ENCODE results near the gene TPCN2.

The TPCN2 gene

DNA sequence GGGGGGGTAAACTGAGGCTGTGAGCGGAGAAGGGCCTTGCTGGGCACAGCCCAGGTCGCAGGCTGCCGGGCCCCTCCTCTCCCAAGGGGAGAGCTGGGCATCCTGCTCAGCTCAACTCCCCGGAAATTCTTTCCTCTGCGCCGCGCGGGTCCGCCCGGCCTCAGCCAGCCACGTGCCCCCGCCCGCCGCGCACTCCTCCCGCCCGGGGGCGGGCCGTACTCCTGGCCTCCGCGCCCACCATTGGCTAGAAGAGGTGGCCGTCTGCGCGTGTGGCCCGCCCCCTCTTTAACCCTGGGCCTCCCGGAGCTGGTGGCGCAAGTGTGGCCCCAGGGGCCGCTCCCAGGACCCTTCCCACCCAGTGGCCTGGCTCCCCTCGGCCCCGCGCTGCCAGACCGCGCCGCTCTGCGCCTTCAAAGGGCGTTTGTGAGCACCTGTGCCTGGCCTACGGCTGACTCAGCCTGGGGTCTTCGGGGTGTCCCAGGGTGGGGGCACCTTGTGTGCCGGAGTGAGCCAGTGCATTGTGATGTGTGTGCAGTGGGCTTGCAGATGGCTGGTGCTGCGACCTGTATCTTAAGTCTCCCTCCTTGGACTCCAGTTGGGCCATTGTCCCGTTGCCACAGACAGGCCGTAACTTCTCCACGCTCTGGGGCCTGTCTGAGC, 37.6 kb upstream of the TPCN2 start:
- no peak for DNase-seq

DNA sequence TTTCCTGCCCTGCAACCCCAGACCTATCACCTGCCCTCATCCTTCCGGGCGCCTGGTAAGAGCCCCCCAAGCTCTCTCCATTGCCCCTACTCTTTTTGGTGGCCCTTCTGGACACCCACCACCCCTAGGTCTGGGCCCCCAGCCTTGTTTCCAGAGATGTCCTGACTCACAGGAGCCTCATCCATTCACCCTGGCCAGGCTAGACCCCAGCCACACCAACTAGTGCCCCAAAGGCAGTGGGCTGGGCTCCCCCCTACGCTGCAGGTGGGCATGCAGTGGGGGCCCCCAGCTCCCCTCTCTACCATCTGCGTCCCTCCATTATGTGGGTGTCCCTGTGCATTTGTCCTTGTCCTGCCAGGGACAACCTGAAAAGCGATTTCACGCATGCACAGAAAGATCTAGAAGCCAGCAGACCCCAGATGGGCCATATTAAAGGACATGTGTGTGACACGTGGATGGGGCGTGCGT, 37.1 kb upstream of the TPCN2 start:
- DNase-seq, result no peak

DNA sequence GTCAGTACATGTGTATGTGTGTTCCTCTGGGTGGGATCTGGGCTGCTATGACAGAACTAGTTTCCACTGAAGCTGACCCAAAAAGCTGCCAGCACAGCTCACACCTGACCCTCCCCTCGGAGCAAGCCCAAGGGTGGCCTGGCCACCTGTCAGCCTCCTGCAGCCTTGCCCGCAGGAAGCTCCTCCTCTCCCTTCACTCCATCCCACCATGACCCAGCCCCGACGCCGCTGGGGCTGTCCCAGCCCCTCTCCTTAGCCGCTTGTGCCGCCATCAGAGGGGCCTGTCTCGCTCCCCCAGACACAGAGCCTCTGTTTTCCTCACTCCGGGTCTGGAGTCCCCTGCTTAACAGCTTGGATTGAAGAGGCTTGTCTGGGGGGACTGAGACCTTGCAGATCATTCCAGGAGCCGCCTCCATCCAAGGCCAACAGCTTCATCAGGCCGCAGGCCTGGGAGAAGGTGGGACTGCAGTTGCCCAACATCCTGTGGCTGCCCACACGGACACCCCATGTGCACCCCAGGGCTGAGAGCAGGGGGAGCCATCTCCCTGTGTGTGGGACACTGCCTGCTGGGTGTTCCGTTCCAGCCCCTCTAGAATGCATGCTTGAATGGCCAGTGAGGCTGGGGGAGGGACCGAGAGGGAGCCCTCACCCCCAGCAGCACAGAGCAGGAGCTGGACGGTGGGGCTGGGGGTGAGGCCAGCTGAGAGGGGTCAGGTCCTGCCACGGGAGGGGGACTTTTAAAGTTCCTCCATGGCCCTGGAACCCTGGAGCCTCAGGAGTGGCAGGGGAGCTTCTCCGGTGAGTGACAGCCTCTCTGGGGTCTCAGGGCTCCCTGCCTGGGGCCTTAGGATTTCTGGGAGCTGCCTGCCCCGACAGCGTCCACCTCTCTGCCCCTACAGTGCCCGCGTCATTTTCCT, 36.4 kb upstream of the TPCN2 start:
- no peak for DNase-seq

DNA sequence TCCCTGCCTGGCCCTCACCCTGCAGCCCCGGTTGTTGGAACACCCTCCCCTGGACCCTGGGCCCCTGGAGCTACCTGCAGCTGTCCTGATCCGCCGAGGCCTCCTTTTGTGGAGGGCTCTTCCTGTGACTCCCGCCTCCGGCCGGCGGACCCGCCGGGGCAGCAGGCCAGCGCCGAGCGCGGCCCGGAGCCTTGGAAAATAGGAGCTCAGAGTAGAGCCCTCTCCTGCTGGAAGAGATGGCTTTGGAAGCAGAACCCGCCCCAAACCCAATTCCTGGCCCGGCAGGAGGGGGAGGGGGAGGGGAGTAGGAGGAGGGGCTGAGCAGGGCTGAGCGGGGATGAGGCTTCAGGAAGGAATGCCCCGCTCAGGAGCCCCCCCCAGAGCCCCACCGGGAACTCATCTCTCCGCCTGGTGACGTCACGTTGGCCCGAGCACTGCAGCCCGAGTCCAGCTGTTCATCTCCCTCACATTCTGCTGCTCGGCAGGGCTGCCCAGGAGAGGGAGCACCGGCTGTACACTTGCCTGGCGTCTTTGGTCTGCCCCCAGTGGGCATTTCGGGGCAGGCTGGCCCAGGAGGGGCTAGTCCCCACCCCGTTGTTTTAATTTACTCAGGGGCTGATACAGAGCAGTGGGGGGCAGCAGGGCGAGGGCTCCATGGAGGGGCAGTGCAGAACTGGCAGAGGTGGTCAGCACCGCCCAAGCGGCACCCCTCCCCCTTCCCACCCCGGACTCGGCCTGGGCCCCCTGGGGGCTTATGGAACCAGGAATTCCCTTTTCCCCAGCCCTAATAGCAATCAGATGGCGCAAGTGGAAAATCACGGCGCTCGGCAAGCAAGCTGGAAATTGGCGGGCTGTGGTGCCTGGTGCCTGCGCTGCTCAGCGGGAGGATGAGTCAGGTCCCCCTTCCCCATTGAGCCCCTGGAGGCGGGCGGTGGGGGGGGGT, 35.5 kb upstream of the TPCN2 start, which contains the start of gene MRGPRF:
Gene MRGPRF, minus strand, starts transcription at position 238 of the 943 bp plus-strand sequence. CDS start 3,345 bp downstream, outside the sequence.
- DNase-seq, result no peak

DNA sequence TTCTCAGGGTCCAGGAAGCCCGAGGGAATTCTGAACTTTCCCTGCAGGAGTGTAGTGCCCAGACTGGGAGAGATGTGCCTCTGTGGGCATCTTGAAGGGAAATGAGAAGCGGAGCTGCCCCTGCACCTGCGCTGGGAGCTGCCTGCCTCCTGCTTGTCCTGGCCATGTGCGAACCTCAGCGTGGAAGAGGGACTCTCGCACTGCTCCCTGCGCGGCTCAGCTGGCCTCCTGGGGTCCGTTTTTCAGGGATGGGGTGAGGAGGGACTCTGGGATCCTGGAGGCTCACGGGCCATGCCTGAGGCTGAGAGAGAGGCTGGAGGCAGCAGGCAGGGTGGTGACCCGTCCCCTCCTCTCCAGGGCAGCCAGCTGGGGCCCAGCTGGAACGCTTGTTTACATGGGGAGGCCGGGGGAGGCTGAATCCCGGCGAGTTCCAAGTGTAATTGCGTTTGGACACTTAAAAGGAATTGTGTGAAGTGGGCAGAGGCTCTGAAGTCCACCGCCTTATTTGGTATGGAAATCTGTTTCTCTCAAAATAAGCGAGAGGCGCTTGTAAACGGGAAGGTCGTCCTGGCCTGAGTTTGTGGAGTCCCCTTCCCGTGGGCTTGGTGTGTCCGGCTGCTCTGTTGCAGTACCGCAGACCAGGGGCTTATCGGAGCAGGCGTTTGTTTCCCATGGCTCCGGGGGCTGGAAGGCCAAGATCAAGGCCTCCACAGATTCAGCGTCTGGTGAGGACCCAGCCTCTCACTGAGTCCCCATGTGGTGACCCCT, 34.5 kb upstream of the TPCN2 start:
- no peak for DNase-seq

DNA sequence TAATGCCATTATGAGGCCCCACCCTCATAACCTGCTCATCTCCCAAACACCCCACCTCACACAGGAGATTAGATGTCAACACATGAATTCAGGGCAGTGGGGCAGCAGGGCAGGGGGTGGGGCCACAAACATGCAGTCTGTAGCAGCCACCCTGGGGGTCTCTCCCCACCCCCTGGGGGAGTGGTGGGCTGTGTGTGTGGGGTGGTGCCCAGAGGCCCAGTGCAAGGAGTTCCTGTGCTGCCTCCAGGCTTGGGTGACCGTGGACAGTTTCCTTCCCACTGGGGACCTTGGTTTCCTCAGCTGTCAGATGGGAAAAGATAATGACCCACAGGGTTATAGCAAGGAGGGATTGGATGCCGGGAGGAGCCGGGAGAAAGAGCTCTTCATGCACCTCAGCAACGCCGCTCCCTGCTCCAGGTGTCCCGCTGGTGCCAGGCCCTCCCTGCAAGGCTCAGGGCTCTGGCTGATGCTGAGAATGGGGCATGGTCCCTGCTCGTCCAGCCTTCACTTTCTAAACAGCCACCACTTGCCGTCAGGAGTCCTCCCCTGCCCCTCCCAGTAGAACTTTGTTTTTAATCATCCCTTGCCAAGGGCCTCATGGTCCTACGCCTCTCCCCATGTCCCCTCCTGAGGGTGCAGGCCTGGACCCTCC, 33.7 kb upstream of the TPCN2 start:
- DNase-seq, result no peak

DNA sequence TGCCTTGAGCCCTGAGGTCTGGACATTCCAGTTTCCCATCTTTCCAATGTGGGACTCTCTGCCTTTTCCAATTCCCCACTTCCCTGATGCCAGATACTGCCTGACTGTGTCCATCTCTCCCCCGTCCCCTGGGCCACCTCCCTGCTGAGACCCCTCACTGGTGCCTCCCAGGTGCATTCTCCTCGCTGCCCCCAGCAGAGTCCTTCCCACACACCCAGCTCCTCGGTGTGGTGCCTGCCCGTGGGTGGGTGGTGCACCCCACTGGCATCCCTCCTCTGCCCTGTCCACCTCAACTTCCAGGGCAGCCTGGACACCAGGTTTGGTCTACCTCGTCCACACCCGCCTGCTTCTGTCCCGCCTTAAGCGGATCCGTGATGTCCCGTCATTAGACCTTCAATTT, 30.8 kb upstream of the TPCN2 start:
- no peak for DNase-seq

DNA sequence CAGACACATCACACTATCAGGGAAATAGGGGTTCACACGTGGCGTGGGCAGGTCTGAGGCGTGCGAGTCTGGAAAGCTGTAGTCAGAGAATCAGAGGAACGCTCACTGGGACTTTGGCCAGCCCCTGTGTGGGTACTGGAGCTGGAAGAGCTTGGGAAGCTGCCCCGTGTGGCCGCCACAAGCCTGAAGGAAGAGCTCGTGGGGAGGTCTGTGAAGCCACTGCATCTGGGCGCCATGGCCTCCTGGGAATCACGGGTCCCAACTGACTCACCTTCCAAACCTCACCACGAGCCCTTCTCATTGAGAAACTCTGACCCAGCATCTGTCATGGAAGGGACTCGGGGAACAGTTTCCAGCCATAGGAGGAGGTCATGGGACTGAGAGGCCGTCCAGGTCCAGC, 29.8 kb upstream of the TPCN2 start:
- DNase-seq, result no peak

DNA sequence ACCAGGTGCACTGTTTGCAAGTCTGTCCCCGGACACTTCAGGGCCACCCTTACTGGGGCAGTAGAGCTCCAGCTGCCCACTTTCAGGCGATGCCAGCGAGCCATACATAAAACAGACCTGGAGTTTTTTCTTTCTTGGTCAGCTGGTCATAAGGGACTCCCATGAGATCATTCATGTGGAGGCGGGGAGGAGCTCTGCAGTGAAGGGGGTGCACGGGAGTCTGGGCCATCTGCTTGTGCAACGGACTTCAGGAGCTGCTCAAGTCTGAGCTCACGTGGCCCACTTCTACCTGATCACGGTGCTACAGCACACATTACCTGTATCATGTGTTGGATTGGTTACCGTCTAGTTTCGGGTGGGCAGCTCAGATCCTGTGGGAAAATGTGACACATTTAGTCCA, 26.5 kb upstream of the TPCN2 start:
- no peak for DNase-seq

DNA sequence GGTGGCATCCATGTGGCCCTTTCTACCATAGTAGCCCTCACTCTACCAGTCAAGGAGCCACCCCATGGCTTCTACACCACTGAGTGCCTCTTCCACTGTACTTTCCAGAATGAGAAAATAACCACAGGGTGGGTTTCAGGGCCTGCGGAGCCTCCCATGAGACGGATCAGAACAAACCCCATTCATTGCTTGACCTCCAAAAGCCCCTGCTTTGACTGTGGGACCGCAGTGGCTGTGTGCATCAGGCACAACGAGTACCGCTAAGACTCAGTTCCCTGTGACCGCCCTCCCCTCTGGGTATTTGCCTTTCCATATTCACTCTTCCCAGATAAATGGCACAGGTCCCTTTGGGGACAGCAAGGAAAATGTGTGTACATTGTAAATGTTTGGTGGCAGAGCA, 24.2 kb upstream of the TPCN2 start:
- DNase-seq, result no peak

DNA sequence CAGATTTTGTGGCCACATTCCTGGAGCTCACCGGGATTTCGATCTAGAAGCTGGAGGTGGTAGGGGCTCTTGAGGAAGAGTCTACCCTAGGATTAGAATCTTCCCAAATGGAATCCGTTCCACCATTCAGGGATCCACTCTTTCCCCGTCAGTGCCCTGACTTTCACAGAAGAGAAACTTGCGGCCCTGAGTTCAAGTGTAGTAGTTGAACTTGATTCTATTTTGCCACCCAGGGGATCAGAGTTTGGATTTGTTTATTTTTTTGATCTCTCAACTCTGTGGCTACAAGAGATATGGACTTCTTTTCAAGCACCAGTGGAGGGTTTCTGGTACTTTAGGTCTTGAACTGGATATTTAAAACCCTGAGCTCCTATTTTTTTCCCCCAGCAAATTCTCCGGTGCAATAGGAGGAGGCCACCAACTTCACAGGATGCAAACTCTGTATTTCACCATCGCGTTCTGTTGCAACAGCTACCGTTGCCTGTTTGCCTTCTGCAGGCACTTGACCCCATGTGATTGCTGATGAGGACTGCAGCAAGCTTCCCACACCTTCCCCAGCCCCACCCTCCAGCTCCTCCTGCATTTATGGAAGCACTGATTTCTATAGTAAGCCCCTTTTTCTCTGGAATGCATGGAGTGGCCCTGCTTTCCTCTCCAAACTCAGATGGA, 20.9 kb upstream of the TPCN2 start:
- DNase-seq, result no peak

DNA sequence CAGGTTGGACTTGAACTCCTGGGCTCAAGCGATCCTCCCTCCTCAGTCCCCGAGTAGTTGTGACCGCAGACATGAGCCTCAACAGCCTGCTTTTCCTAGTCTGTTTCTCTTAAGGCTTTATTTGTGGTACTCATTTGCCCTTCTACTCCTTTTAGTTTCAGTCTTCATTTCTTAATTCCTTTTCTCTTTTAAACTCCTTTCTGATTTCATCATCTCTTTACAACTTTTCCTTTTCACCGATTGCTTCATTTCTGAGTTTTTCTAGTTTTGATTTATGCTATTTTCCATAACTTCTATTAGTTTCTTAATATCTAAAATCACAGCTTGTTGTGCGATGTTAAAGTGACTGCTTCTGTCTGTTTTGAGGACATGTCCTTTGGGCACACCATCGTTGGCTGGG, 18.4 kb upstream of the TPCN2 start:
- no peak for DNase-seq

DNA sequence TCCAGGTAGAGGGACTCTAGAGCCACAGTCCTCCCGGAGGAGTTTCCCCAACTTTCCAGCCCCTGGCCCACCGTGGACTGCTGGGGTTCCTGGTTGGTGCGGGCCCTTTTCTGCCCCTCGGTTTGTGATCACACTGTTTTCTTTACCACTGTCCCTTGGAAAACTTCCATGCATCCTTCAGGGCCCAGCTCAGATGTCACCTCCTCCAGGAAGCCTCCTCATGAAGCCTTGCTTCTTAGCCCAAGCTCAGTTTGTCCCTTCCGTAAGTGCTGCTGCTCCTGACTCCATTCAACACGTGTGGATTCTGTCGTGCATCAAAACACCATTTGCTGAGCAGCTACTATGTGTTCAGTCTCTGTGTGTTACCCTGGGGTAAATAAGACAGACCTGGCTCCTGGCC, 15.9 kb upstream of the TPCN2 start:
- no peak for DNase-seq

DNA sequence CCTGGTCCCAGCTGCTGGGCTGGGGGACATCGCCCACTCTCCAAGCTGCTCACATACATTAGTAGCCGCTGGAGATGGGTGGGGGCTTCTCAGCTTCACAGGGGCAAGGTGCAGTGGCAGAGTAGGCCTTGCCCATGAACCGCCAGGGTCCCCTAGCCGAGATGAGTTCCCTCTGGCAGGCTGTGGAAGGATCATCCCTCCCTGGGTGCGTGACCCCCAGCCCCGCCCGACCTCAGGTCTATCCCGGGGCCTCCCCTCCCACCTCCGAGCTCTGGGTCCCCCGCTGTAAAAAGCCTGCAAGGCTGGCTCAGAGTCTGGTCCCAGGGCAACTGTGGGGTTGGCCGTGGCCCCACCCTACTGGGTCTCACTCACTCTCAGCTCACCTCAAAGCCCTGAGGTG, 15.3 kb upstream of the TPCN2 start:
- DNase-seq, result no peak

DNA sequence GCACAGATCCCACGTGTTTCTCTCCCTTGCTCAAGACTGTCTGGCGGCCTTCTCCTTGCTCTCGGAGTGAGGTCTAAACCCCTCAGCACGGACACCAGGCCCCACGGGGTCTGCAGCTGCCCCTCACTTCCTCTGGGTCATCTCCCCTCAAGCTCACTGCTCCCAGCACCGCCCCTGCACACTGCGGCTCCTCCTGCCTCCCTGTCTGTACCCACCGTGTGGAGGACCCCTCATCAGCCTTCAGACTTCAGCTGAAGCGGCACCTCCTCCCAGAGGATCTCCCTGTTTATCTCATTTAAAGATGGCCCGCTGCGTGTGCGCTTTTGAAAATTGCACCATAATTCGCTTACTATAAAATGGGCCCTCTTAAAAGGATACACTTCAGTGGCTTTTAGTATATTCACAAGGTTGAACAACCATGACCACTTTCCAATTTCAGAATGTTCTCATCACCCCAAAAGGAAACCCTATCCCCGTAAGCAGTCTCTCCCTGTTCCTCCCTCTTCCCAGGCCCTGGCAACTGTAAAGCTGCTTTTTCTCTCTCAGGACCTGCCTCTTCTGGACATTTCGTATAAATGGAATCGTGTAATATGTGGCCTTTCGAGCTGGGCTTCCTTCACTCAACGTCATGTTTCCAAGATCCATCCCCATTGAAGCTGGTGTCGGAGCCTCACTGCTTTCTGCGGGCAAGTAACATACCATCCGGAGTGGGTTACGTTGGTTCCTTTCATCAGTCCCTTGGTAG, 14.4 kb upstream of the TPCN2 start:
- no peak for DNase-seq

DNA sequence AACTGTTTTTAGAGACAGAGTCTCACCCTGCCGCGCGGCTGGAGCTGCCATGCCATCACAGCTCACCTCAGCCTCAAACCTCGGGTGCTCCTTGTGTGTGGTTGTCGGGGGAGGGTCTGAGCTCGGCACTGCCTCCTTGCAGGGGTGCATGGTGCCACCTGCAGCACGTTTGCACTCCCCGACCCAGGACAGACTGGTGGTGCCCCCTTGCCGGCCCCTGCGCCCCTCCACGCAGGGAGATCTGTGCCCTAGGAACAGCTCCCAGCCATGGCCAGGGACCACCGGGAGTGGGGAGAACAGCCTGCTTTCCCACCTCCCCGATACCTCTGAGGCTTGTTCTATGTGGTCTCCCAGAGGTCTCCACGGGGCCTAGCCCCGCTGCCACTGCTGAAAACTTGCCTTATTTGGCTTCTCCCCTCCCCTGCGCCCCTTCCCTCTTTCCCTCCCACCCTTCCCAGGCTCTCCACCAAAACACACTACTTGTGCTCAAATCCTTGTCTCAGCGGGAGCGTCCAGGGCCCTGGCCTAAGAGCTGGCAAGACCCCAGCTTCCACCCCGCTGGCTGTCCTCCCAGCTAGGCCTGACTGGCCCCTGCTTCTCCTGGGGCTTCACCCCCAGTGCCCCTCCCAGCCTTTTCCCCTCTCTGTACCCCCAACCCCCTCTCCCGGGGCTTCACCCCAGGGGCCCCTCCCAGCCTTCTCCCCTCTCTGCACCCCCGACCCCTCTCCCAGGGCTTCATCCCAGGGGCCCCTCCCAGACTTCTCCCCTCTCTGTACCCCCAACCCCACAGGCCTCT, 13.4 kb upstream of the TPCN2 start:
- DNase-seq, result no peak

DNA sequence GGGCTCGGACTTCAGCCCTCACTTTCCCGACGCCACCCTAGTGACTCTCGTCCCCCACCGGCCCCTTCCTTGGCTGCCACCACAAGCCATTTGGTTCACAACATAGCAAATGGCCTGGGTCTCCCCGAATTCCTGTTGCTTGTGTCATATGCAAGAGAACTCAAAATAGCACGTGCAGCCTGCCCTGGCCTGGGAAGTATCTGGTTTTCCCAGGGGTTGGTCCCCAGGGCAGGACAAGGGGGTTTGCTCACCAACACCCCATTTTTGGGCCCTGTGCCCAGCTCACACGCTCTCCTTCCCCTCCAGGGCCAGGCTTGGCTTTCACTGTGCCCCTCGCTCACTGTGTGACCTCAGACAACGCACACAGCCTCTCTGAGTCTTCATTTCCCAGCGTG, 12.8 kb upstream of the TPCN2 start:
- DNase-seq, result no peak

DNA sequence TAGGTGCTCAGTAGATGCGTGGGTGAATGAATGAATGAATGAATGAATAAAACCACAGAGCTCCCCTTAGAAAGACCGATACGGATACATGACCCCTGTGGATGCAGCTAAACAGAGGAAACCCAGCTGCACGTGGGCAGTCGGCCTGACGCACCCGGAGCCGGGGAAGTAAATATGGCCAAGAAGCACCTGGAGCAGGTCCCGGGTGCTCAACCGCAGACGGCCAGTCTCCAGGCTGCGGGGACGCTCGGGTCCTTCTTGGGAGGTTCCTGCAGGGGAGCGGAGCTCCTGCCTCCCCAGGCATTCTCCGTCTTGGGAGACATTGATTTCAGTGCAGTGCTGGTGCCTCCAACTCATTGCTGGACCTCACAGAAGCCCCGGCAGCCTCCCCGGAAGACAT, 11.7 kb upstream of the TPCN2 start:
- no peak for DNase-seq

DNA sequence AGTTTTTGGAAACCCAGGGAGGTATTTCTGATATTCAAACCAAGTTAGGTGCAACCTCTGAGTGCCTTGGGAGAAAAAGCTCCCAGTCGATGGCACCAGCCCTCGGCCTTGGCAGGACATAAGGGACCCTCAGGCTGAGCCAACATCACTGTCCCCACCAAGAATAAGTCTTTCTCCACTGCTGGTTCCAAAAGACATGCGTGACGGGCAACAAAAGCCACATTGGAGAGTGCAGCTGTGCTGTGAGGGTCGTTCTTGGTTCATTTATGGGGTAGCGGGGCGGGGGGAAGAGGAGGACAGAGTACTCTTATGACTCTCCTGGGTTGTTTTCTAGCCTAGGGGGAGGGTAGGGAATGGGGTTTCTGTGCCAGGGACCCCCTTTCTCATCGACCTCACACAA, 11.2 kb upstream of the TPCN2 start:
- no peak for DNase-seq

DNA sequence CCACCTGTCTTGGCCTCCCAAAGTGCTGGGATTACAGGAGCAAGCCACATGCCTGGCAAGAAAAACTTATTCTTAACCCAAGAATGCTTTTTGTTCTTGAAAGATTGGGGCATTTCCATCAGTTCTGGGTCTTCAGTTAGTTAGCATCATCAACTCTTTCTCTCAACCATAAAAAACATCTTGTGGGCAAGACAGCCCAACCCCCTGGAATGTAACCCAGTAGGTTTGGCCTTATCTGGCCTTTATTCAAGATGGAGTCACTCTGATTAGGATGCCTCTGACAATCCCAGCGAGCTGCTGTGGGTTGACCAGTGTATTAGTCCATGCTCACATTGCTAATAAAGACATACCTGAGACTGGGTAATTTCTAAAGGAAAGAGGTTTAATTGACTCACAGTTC, 9.2 kb upstream of the TPCN2 start:
- no peak for DNase-seq

Measured in activated gamma-delta T cell treated with Interleukin-2 at 50 U/mL for 16 hours (primary cell).